Lower leg skin (tissue), 3 donors: ENCODE measurements around the gene SLC25A38.

ENCODE experiments used
- CTCF ChIP-seq, 3 donors: fragments of 450-650 bp; IDR thresholded peaks; one replicate each; pipeline ENCODE4 v1.5.1; 2016; ENCODE audit warnings: antibody characterized with exemption in 3 of 3, mild to moderate bottlenecking in 3 of 3, moderate library complexity in 2 of 3
- POLR2A ChIP-seq, 2 donors: fragments of 450-650 bp; IDR thresholded peaks; one replicate each; pipeline ENCODE4 v1.6.1; 2016 to 2017; ENCODE audit warnings: antibody characterized with exemption in 2 of 2, mild to moderate bottlenecking in 1 of 2, moderate library complexity in 1 of 2

- TF ChIP-seq POLR2A (IDR thresholded peaks at IDR 0.05): no peak
- TF ChIP-seq CTCF (IDR thresholded peaks at IDR 0.05): no peak
These were observed 62.8 kb downstream of the SLC25A38 start for GRCh38 chr3:39445927-39446326.
